ENCODE data around the gene BCAR1. TPM values are rescaled to one million over a fixed set of nuclear protein-coding genes. Genes with fewer than 3 reads are reported as not detected.

Gene BCAR1
- total and polyA plus RNA-seq, 2 of the 13 experiments (the other 11 are each of a cell fraction or from before 2014, with no cell fraction given), result 48.1 to 51.7 TPM

DNA sequence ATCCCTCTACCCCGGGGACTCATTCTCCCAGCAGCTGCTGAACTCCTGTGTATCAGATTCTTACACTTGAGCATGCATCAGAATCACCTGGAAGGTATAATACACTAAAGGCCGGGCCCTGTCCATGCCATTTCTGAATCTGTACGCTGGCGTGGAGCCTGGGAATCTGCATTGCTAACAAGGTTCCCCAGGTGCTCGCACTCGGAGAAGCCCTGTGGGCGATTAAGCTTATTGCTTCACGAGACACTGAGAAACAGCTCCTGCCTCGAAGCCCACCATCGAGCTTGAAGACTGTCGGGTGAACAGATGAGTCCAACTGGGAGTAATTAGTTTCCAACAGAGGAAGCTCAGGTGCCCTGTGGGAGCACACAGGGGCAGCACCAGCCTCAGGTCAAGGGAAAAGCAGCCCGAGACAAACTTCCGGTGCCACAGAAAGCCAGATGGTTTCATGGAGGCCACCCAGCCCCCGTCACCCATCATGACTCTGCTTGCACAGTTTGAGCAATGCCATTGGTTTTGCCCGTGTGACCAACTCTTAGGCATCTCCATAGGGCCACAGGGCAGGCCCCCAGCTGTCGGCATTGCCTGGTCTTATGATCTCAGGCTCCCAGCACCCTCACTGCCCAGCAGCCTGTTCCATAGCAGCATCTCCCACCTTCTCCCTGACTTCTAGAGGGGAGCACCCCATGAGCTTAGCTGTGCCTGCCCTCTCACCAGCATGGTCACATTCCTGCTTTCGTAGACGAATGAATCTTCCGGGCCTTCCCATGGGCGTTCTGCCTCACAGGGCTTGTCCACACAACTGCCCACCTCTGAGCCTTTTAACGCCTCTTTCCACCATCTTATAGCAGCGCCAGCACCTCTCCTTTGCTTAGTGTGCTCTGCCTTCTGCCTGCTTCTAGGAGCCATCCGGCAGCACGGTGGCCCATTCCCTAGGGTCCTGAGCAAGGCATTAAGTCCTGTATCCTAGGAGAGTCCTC lies 55.3 kb downstream of the BCAR1 start:
- BruUV-seq (replicated peaks), result no TSS peak
- no peak for DNase-seq (ENCODE audit: low spot score)
- H3K4me1 ChIP-seq (ENCODE audit: insufficient read depth, low read length), result peaks cover 27% of the 10 kb centered on the region
- ChIA-PET POLR2A (no interaction called here), CTCF (ENCODE audit: low intra/inter-chr PET ratio, low total read pairs) (no interaction called here)
- no peaks in the 10 kb centered on the region for H3K36me3 ChIP-seq (replicated peaks in 1 of 2; ENCODE audit: control insufficient read depth in 1 of 2, insufficient read depth in 2 of 2, low read length in 2 of 2)
- no peak overlapping the region for H3K4me2 ChIP-seq (ENCODE audit: low read depth, low read length)
- TF ChIP-seq SP2 (CRISPR knock-in tag; IDR thresholded peaks at IDR 0.05), result no peak
- no peak for TF ChIP-seq ATF1 (CRISPR knock-in tag; IDR thresholded peaks at IDR 0.05)
- no peak for TF ChIP-seq MTF2 (CRISPR knock-in tag; IDR thresholded peaks at IDR 0.05; ENCODE audit: borderline replicate concordance)
- TF ChIP-seq, protein P1, sequence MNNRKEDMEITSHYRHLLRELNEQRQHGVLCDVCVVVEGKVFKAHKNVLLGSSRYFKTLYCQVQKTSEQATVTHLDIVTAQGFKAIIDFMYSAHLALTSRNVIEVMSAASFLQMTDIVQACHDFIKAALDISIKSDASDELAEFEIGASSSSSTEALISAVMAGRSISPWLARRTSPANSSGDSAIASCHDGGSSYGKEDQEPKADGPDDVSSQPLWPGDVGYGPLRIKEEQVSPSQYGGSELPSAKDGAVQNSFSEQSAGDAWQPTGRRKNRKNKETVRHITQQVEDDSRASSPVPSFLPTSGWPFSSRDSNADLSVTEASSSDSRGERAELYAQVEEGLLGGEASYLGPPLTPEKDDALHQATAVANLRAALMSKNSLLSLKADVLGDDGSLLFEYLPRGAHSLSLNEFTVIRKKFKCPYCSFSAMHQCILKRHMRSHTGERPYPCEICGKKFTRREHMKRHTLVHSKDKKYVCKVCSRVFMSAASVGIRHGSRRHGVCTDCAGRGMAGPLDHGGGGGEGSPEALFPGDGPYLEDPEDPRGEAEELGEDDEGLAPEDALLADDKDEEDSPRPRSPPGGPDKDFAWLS (CRISPR knock-in tag; IDR thresholded peaks at IDR 0.05; ENCODE audit: borderline replicate concordance), result no peak
- no peak for TF ChIP-seq ZFYVE20 (CRISPR knock-in tag; IDR thresholded peaks at IDR 0.05; ENCODE audit: borderline replicate concordance, low read depth)
- TF ChIP-seq, protein P2, sequence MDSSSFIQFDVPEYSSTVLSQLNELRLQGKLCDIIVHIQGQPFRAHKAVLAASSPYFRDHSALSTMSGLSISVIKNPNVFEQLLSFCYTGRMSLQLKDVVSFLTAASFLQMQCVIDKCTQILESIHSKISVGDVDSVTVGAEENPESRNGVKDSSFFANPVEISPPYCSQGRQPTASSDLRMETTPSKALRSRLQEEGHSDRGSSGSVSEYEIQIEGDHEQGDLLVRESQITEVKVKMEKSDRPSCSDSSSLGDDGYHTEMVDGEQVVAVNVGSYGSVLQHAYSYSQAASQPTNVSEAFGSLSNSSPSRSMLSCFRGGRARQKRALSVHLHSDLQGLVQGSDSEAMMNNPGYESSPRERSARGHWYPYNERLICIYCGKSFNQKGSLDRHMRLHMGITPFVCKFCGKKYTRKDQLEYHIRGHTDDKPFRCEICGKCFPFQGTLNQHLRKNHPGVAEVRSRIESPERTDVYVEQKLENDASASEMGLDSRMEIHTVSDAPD (CRISPR knock-in tag; IDR thresholded peaks at IDR 0.05), result no peak
- TF ChIP-seq ZNF367 (CRISPR knock-in tag; IDR thresholded peaks at IDR 0.05; ENCODE audit: borderline replicate concordance), result no peak
- TF ChIP-seq ZNF781 (CRISPR knock-in tag; IDR thresholded peaks at IDR 0.05; ENCODE audit: borderline replicate concordance, not compliant biosample characterization), result no peak
- no peak for TF ChIP-seq ZNF136 (CRISPR knock-in tag; IDR thresholded peaks at IDR 0.05; ENCODE audit: low read depth)
- TF ChIP-seq ZNF468 (CRISPR knock-in tag; IDR thresholded peaks at IDR 0.05), result no peak
- TF ChIP-seq ZNF747 (CRISPR knock-in tag; IDR thresholded peaks at IDR 0.05; ENCODE audit: borderline replicate concordance), result no peak
- TF ChIP-seq AHR (CRISPR knock-in tag; IDR thresholded peaks at IDR 0.05), result no peak
- TF ChIP-seq, protein P3, sequence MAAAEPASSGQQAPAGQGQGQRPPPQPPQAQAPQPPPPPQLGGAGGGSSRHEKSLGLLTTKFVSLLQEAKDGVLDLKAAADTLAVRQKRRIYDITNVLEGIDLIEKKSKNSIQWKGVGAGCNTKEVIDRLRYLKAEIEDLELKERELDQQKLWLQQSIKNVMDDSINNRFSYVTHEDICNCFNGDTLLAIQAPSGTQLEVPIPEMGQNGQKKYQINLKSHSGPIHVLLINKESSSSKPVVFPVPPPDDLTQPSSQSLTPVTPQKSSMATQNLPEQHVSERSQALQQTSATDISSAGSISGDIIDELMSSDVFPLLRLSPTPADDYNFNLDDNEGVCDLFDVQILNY (CRISPR knock-in tag; conservative IDR thresholded peaks at IDR 0.05), result no peak
- TF ChIP-seq, protein P4, sequence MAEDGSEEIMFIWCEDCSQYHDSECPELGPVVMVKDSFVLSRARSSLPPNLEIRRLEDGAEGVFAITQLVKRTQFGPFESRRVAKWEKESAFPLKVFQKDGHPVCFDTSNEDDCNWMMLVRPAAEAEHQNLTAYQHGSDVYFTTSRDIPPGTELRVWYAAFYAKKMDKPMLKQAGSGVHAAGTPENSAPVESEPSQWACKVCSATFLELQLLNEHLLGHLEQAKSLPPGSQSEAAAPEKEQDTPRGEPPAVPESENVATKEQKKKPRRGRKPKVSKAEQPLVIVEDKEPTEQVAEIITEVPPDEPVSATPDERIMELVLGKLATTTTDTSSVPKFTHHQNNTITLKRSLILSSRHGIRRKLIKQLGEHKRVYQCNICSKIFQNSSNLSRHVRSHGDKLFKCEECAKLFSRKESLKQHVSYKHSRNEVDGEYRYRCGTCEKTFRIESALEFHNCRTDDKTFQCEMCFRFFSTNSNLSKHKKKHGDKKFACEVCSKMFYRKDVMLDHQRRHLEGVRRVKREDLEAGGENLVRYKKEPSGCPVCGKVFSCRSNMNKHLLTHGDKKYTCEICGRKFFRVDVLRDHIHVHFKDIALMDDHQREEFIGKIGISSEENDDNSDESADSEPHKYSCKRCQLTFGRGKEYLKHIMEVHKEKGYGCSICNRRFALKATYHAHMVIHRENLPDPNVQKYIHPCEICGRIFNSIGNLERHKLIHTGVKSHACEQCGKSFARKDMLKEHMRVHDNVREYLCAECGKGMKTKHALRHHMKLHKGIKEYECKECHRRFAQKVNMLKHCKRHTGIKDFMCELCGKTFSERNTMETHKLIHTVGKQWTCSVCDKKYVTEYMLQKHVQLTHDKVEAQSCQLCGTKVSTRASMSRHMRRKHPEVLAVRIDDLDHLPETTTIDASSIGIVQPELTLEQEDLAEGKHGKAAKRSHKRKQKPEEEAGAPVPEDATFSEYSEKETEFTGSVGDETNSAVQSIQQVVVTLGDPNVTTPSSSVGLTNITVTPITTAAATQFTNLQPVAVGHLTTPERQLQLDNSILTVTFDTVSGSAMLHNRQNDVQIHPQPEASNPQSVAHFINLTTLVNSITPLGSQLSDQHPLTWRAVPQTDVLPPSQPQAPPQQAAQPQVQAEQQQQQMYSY (CRISPR knock-in tag; IDR thresholded peaks at IDR 0.05), result no peak
- H3K9me3 ChIP-seq (ENCODE audit: low read length), result no peaks in the 10 kb centered on the region
- FAIRE-seq, result no peak
- H3K27me3 ChIP-seq (ENCODE audit: control insufficient read depth in 1 of 2, insufficient read depth in 2 of 2, low read length in 2 of 2), result peaks cover 11 to 49% of the 10 kb centered on the region in 2 experiments
- intact Hi-C loops (cut with micrococcal nuclease; ENCODE audit: unreplicated experiment), result loop anchor here (5.0 kb wide), 1 partner anchor 36 kb away; no protein-coding TSS in a partner anchor
- in situ Hi-C loops (cut with HindIII; ENCODE audit: extremely low pct_ligation_motif_present, low pct_unique_long_range_greater_than_20kb), result loop anchor here (5.0 to 25.0 kb wide), 2 partner anchors 191 to 566 kb away; no protein-coding TSS in a partner anchor
- no peak overlapping the region for H3K27ac ChIP-seq (ENCODE audit: extremely low read length, insufficient read depth, low read length)
- H4K20me1 ChIP-seq (ENCODE audit: insufficient read depth, low read length), result no peaks in the 10 kb centered on the region
- no peak; the same call in 2 of the 3 replicates for ATAC-seq
- H3K4me3 ChIP-seq (replicated peaks in 1 of 3; ENCODE audit: insufficient read depth in 1 of 3, low read depth in 2 of 3, low read length in 3 of 3), result no peak overlapping the region
- H3K9ac ChIP-seq (ENCODE audit: insufficient read depth, low read depth, low read length), result no peak overlapping the region
- no peak overlapping the region for H2AFZ ChIP-seq (ENCODE audit: low read length)
- no peaks in the 10 kb centered on the region for H3K79me2 ChIP-seq (ENCODE audit: insufficient read depth, low read length)
- 62% methylated on average over 20 of the region's 24 CpGs for WGBS (ENCODE audit: low lambda C conversion rate)

Data from HepG2 (cell line).